ENCODE results near the gene MRPS25.
"Not testable (repeated sequence)": the region's sequence is repeated elsewhere in the genome, so short reads cannot be mapped to it uniquely, and the experiment has no call there.

MRPS25 gene

GRCh38 chr3:15042936-15043335, 22.2 kb downstream of the MRPS25 start:
- DNase-seq, result no peak

GRCh38 chr3:15041950-15042349, 23.2 kb downstream of the MRPS25 start:
- DNase-seq, result no peak

- DNase-seq, result no peak
Measured at GRCh38 chr3:15040844-15041243, 24.3 kb downstream of the MRPS25 start.

- no peak for DNase-seq
Measured at GRCh38 chr3:15038306-15038705, 26.8 kb downstream of the MRPS25 start.

GRCh38 chr3:15033103-15033502, 32.0 kb downstream of the MRPS25 start:
- DNase-seq, result no peak

GRCh38 chr3:15032650-15033049, 32.5 kb downstream of the MRPS25 start:
- no peak for DNase-seq

- no peak for DNase-seq
Measured at GRCh38 chr3:15029625-15030024, 35.5 kb downstream of the MRPS25 start.

GRCh38 chr3:15023719-15024118, 41.4 kb downstream of the MRPS25 start:
- DNase-seq, result no peak

- DNase-seq, result no peak
Measured at GRCh38 chr3:15023249-15023648, 41.9 kb downstream of the MRPS25 start.

- no peak for DNase-seq
Measured at GRCh38 chr3:15017191-15017590, 47.9 kb downstream of the MRPS25 start.

- DNase-seq, result no peak
Measured at GRCh38 chr3:15015456-15015855, 49.7 kb downstream of the MRPS25 start.

GRCh38 chr3:15014606-15015328, 50.3 kb downstream of the MRPS25 start:
- DNase-seq, result no peak

- no peak for DNase-seq
Measured at GRCh38 chr3:15011174-15011573, 53.9 kb downstream of the MRPS25 start.

GRCh38 chr3:15010664-15011063, 54.5 kb downstream of the MRPS25 start:
- no peak for DNase-seq

- no peak for DNase-seq
Measured at GRCh38 chr3:15009167-15009566, 55.9 kb downstream of the MRPS25 start.

- no peak for DNase-seq
Measured at GRCh38 chr3:15007681-15008141, 57.4 kb downstream of the MRPS25 start.

GRCh38 chr3:14999182-14999581, 65.9 kb downstream of the MRPS25 start:
- DNase-seq, result not testable (repeated sequence)
